GM21737 (cell line): ENCODE measurements around the gene GALNT16.
"Not testable (repeated sequence)": the region's sequence is repeated elsewhere in the genome, so short reads cannot be mapped to it uniquely, and the experiment has no call there.

Source experiments
- ATAC-seq: cut with Tn5 transposase; IDR thresholded peaks from one replicate; pipeline ENCODE4 v1.9.1; 2021; ENCODE audit warnings: mild to moderate bottlenecking, moderate library complexity; ENCODE audit not compliant: unreplicated experiment

Gene GALNT16

DNA sequence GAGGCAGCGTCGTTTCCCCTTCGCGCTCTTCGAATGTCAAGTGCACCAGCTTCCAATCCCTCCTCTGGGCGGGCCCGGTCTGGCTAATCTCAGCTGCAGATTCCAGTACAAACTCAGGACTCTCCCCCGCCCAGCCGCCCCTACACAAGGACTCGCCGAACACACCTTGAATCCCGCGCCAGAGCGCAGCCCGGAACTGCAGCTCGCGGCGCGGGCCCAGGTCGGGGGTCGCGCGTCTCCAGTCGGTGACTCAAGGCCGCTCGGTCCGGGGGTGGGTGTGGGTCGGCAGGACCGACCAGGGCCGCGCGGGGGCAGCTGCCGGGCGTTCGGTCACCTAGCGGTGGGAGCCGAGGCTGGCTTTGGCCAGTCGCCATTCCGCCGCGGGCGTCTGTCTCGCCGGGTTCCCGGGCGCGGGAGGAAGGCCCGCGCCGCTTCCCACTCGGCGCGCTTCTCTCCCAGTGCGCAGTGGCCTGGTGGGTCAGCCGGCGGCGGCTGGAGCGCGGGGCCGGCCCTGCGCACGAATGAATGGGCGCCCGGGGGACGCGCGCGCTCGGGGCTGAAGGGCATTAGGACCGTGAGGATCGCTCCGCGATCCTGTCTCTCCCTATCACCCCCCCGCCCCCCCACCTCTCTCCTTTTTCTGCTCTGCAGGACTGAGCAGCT, at the start of gene GALNT16:
Gene GALNT16 (plus strand): TSS at position 632 of the 663 bp plus-strand sequence. CDS start 133 bp downstream, outside the sequence.
- ATAC-seq, result no peak

- ATAC-seq, result no peak
Observed at GRCh38 chr14:69214393-69214792, 45.6 kb upstream of the GALNT16 start.

- ATAC-seq, result not testable (repeated sequence)
Observed at GRCh38 chr14:69217663-69218062, 42.3 kb upstream of the GALNT16 start.

- ATAC-seq, result no peak
Observed at GRCh38 chr14:69224946-69225345, 35.0 kb upstream of the GALNT16 start.

DNA sequence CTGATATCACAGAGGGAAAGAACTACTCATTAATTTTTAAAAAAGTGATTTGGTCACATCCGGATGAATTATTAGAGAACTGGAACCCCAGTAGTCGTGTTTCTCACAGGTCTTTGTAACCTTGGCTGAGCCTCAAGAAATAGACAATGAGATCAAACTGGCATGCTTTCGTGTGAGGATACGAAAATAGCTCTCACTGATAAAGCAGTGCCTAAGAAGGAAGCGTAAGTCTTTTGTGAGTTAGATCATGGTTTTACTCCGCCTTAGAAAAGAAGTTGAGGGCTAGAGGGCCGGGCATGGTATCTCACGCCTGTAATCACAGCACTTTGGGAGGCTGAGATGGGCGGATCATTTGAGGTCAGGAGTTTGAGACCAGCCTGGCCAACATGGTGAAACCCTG, 33.8 kb upstream of the GALNT16 start:
- no peak for ATAC-seq

GRCh38 chr14:69226736-69227135, 33.2 kb upstream of the GALNT16 start:
- no peak for ATAC-seq

DNA sequence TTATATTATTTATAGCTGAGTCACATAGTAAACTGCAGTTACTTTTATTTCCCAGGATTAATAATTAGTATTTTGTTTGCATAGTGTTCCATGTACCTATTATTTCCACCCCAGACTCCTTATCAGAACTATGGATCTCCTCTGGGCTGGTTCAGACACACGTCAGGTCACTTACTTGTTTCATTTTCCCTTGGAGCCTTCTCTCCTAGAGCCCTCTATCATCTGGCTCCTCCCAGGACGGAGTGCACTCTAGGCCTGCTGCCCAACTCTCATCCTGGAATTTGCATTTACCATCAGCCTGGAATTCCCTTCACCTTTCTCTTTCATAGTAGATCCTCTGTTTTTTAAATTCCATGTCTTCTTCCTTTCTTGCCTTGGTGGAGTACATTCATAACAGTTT, 28.5 kb upstream of the GALNT16 start:
- ATAC-seq, result no peak

- ATAC-seq, result no peak
Observed at GRCh38 chr14:69232388-69232787, 27.6 kb upstream of the GALNT16 start.

DNA sequence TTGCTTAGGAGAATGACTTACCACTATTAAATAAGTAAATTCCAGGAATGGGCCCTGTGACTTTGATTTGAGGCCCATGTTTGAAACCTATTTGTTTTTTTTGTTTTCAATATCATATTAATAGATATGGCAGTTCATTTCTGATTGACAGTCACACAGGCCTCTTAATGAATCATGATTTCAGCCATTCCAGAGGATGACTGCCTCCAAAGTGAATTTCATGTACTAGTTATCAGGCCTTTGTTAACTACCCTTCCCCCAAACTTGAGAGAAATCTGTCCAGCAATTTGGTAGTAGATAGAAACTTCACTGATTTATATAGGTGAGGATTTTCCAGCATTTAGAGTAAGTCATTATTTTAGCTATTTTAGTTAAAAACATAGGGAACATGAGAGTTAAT, 25.9 kb upstream of the GALNT16 start:
- ATAC-seq, result no peak

DNA sequence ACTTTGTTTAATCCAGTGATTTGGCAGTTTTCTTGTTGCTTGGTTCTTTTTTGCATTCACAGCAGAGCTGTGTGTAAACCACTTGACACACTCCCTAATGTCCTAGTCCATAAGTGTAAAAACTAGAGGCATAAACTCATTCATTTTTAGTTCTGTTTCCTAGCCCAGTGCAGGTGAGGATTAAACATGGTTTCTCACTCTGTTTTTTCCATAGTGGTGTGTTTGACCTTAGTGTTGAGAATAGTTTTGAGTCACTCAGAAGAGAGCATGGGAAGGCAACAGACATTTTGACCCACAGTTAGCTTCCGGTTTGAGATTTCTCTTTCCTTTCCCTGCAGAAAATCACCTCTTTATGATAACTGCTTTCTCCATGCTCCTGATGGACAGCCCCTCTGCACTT, 24.2 kb upstream of the GALNT16 start:
- no peak for ATAC-seq

DNA sequence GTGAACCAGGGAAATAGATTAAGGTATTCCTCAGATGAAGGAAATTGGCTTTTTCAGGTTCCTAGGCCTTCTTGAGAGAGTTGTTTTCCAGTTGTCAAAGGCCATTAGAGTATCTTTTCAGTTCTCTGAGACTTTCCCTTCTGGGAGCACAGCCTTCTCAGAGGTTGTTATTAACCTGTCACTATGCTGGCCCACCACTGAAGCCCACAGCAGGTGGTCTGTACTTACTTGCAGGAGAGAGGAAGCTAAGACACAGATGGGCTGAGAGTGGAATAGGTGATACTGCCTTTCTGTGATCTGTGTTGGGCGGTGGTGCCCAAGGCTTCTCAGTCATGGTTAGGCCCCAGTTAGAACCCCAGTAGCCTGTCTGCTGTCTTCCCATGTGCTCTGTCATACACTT, 22.8 kb upstream of the GALNT16 start:
- ATAC-seq, result no peak

- no peak for ATAC-seq
Observed at GRCh38 chr14:69237584-69237983, 22.4 kb upstream of the GALNT16 start.

- no peak for ATAC-seq
Observed at GRCh38 chr14:69238883-69239282, 21.1 kb upstream of the GALNT16 start.

- ATAC-seq, result no peak
Observed at GRCh38 chr14:69240527-69241173, 19.3 kb upstream of the GALNT16 start.

- ATAC-seq, result no peak
Observed at GRCh38 chr14:69241577-69241976, 18.4 kb upstream of the GALNT16 start.

DNA sequence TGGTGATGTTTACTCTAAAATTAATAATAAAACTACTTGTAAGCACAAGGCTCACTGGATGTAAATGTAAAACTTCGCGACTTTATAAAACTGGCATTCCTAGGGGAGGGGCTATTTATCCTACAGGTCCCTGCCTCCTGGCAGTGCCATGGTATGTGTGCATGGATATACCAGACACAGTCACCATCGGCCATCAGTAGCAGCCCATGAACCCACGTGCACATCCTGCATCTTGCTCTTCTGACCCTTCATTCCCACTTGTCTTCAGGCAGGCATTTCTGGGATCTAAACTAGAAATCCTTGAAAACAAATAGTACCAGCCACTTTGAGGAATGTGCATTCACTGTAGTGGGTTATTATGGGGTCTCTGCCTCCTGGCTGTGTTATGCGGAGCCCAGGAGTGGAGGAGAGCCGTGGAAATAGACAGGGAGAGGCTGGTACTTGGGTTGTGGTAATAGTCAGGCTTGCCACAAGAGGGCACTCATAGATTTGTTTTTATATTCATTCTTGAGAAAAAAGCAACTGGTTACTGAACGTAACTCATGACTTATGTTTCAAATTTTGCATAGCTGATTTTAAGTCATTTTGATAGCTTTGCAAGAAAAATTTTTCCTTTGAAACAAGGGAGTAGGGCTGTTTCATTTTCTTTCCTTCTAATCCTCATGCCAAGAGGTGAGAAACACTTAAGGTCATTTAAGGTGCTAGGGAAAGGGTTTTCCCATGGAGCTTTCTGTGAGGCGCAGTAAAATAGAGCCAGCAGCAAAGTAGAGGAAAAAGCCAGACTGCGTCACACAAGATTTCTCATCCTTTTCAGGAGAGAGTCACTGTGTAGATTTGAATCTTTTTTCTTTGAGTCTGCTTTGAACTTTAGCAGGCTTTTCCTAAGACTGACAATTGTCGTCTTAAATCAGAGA, 17.4 kb upstream of the GALNT16 start:
- no peak for ATAC-seq

DNA sequence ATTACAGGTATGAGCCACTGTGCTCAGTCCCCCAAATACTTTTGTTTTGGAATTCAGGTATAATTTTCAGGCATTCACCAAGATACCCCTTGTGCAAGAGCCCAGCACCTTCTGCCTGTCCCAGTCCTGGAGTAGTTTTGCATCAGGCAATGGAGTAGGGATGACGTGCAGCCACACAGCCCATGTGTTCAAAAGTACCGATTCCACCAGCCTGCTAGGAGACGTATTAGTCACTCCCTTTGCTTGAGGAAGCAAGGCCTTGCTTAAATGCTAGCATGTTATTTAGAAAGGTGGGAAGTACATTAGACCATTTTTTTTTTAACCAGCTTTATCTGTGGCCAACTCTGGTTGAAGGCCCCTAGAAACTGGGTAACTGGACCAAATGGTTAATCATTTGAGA, 15.0 kb upstream of the GALNT16 start:
- ATAC-seq, result no peak

GRCh38 chr14:69246331-69246730, 13.6 kb upstream of the GALNT16 start:
- ATAC-seq, result no peak

- no peak for ATAC-seq
Observed at GRCh38 chr14:69247676-69248440, 12.1 kb upstream of the GALNT16 start.

- ATAC-seq, result no peak
Observed at GRCh38 chr14:69249603-69250002, 10.4 kb upstream of the GALNT16 start.

DNA sequence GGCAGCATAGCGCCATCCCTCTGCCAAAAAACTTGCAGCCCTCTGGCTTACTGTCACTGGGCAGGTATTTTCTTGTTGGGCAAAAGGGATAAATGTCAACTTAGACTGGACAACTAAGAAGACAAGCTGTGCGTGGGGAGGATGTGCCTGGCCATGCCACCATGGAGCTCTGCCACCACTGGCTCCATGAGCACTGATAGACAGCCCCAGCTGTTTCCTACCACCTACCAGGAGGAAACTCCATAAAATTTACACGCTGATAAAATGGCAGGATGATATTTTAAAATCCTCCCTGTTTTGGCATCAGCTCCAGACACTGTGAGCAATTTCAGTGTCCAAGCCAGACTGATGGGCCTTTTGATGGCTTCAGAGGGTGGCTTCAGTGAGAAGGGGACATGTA, 7.1 kb upstream of the GALNT16 start:
- no peak for ATAC-seq
